ENCODE results near the gene MPRIP.

DNA sequence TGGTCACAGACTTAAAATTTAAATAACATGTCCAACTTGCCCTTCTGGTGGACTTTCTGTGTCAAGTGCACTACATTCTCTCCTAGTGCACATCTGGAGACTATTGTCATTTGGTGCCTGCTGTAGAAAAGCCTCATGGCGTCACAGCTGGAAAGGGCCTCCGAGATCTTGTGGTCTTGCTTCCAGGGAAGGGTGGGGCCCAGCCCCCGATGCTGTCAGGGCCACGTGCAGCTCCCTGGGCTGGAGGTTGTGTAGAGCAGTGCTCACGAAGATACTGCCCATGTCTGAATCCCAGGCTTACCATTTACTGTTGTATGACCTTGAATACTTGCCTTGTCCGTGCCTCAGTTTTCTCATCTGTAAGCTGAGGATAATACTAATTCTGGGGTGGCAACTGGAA lies 6.8 kb upstream of the MPRIP start:
- no peak for TF ChIP-seq POLR2A (IDR thresholded peaks at IDR 0.05; ENCODE audit: borderline replicate concordance, extremely low read depth, insufficient read depth, insufficient read length)
- TF ChIP-seq FOSL1 (IDR thresholded peaks at IDR 0.05; ENCODE audit: low read depth), result no peak
